Left lung (tissue), 10 donors: Measurements from ENCODE around the gene CHGA. TPM values are rescaled to one million over a fixed set of nuclear protein-coding genes. Genes with fewer than 3 reads are reported as not detected.
A peak's percentile ranks its signal among the peaks of the same experiment; 100 is the strongest.

Source experiments
- ATAC-seq: fragments of 200-7000 bp; cut with Tn5 transposase; one replicate; pipeline ENCODE4 v1.9.1; 2020; ENCODE audit warnings: moderate library complexity
- DNase-seq, 4 donors: peaks; one replicate each; pipeline ENCODE4 v3.0.0-alpha.2; 2013 to 2020
- H3K27ac ChIP-seq, 2 donors: fragments of 200-600 bp; sonication (generic) in 1 of 2; one replicate each; pipeline versions ENCODE4 v1.5.0 to v1.8.0; 2020 to 2021
- H3K27me3 ChIP-seq, 2 donors: fragments of 200-600 bp; sonication (generic) in 1 of 2; one replicate each; pipeline versions ENCODE4 v1.5.0 to v1.8.0; 2020 to 2021
- H3K36me3 ChIP-seq, 2 donors: fragments of 200-600 bp; sonication (generic) in 1 of 2; one replicate each; pipeline versions ENCODE4 v1.5.0 to v1.8.0; 2020 to 2021
- H3K4me1 ChIP-seq, 2 donors: fragments of 200-600 bp; one replicate each; pipeline ENCODE4 v1.8.0; 2021
- H3K4me3 ChIP-seq, 2 donors: fragments of 200-600 bp; sonication (generic) in 1 of 2; one replicate each; pipeline versions ENCODE4 v1.5.0 to v1.8.0; 2020 to 2021; ENCODE audit warnings: mild to moderate bottlenecking in 1 of 2
- H3K9me3 ChIP-seq, 2 donors: fragments of 200-600 bp; sonication (generic) in 1 of 2; one replicate each; pipeline versions ENCODE4 v1.5.0 to v1.8.0; 2020 to 2021
- CTCF ChIP-seq, 2 donors: fragments of 200-600 bp; sonication (generic) in 1 of 2; IDR thresholded peaks; one replicate each; pipeline versions ENCODE4 v1.5.0 to v1.8.0; 2021; ENCODE audit warnings: antibody characterized with exemption in 2 of 2
- intact Hi-C, 2 donors: fragments of 100-400 bp; cut with DNase I; formaldehyde crosslinking; loops; one replicate each; pipeline versions ENCODE4 v1.11.2 to v1.14.2; 2022
- polyA plus RNA-seq, 6 donors: library from polyadenylated mRNA; unstranded; fragments of 120-200 nt; gene quantifications; one replicate each; pipeline ENCODE4 v1.2.1, GENCODE V29; 2013; ENCODE audit not compliant: insufficient read length in 6 of 6
- total RNA-seq, 2 donors: library from RNA; stranded (reverse); fragmentation: NEBNext Ultra II Directional; extraction: Animal tissue kit (Norgen Biotek cat#: 25700); gene quantifications; one replicate each; pipeline ENCODE4 v1.2.1, GENCODE V29; 2021
- donor health status: DM: no; HTN: yes; CAD: no.
- donor health status: DM: no; HTN: no; CAD: no.

CHGA gene
- total and polyA plus RNA-seq, 8 donors: 0.12 to 4.5 (median 3.1) TPM; not detected in 1

DNA sequence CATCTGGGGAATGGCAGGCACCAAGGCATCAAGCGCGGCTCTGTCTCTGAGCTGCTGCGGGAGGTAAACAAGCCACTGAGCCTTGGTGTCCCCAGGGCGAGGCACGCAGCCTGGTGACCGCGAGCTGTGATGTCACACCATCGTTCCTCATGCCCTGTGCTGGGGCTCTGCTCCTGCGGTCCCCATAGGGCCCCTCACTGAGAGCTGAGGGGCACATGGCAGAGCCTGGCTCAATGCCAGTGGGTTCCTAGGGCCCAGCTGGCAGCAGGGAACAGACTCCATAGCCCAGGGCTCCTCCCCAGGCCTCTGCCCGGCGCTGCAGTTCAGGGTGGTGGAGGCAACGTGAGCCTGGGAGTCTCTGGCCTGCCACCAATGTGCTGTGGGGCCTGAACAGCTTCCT lies 22.6 kb downstream of the CHGA start:
- intact Hi-C loops: no loop called here
- Histone ChIP-seq H3K4me1 (no peaks in the 10 kb centered on the region), H3K36me3 (peaks cover 0 to 99% of the 10 kb centered on the region in 2 donors), H3K27me3 (no peaks in the 10 kb centered on the region), H3K4me3 (no peak overlapping the region), H3K9me3 (no peaks in the 10 kb centered on the region), H3K27ac (no peak overlapping the region)
- ATAC-seq (no peak), DNase-seq (peak in 1 of 4 donors; percentile 57)
- no peak for TF ChIP-seq CTCF (IDR thresholded peaks at IDR 0.05)

- peak in 2 of 4 donors; percentile 38 to 82 for DNase-seq
- intact Hi-C loops: no loop called here
- peak; percentile 57 for ATAC-seq
- Histone ChIP-seq H3K9me3 (no peaks in the 10 kb centered on the region), H3K27me3 (no peaks in the 10 kb centered on the region), H3K27ac (no peak overlapping the region), H3K4me1 (no peaks in the 10 kb centered on the region), H3K4me3 (no peak overlapping the region), H3K36me3 (peaks cover 2 to 99% of the 10 kb centered on the region in 2 donors)
- TF ChIP-seq CTCF (IDR thresholded peaks at IDR 0.05): no peak
These were observed 23.3 kb downstream of the CHGA start for GRCh38 chr14:92945959-92946846.

GRCh38 chr14:92946847-92947545 lies 24.0 kb downstream of the CHGA start:
- Histone ChIP-seq H3K9me3 (no peaks in the 10 kb centered on the region), H3K4me3 (no peak overlapping the region), H3K27ac (no peak overlapping the region), H3K36me3 (peaks cover 2 to 97% of the 10 kb centered on the region in 2 donors), H3K4me1 (no peaks in the 10 kb centered on the region), H3K27me3 (no peaks in the 10 kb centered on the region)
- TF ChIP-seq CTCF (IDR thresholded peaks at IDR 0.05): no peak
- peak in 1 of 4 donors; percentile 57 for DNase-seq
- intact Hi-C loops: no loop called here
- no peak for ATAC-seq

DNA sequence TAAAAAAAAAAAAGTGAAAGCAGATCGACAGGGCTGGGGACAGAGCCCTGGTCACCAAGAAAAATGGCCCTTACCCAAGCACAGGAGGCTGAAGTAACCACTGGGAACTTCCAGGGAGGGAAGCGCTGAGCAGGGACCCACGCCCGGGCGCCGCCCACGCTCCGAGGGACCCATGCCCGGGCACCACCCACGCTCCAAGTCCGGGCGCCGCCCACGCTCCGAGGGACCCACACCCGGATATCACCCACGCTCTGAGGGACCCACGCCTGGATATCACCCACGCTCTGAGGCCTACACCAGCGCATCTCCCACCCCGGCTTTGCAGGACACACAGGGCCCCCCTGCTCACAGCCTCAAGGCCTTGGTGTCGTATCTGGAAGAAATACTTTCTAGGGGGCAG lies 25.7 kb downstream of the CHGA start:
- Histone ChIP-seq H3K4me3 (no peak overlapping the region), H3K27me3 (no peaks in the 10 kb centered on the region), H3K4me1 (no peaks in the 10 kb centered on the region), H3K27ac (no peak overlapping the region), H3K36me3 (peaks cover 2 to 88% of the 10 kb centered on the region in 2 donors), H3K9me3 (no peaks in the 10 kb centered on the region)
- intact Hi-C loops: no loop called here
- ATAC-seq (no peak), DNase-seq (peak in 1 of 4 donors; percentile 77)
- TF ChIP-seq CTCF (IDR thresholded peaks at IDR 0.05): no peak
